ENCODE results near the gene CDC42BPB.

Gene CDC42BPB

GRCh38 chr14:103001226-103001625 is 56.1 kb downstream of the CDC42BPB start:
- DNase-seq (ENCODE audit: low read depth in 1 of 2, low spot score in 1 of 2): no peak

- no peak for DNase-seq (ENCODE audit: low read depth in 1 of 2, low spot score in 1 of 2)
Observed at GRCh38 chr14:103000291-103000921, 56.9 kb downstream of the CDC42BPB start.

GRCh38 chr14:102999227-102999895 is 58.0 kb downstream of the CDC42BPB start:
- DNase-seq (ENCODE audit: low read depth in 1 of 2, low spot score in 1 of 2): no peak

- DNase-seq (ENCODE audit: low read depth in 1 of 2, low spot score in 1 of 2): no peak
Observed at GRCh38 chr14:102998393-102998792, 59.0 kb downstream of the CDC42BPB start.

- no peak for DNase-seq (ENCODE audit: low read depth in 1 of 2, low spot score in 1 of 2)
Observed at GRCh38 chr14:102996941-102997340, 60.4 kb downstream of the CDC42BPB start.

- DNase-seq (ENCODE audit: low read depth in 1 of 2, low spot score in 1 of 2): no peak
Observed at GRCh38 chr14:102994689-102995088, 62.7 kb downstream of the CDC42BPB start.

- no peak for DNase-seq (ENCODE audit: low read depth in 1 of 2, low spot score in 1 of 2)
Observed at GRCh38 chr14:102993523-102993922, 63.8 kb downstream of the CDC42BPB start.

- no peak for DNase-seq (ENCODE audit: low read depth in 1 of 2, low spot score in 1 of 2)
Observed at GRCh38 chr14:102991376-102991775, 66.0 kb downstream of the CDC42BPB start.

- DNase-seq (ENCODE audit: low read depth in 1 of 2, low spot score in 1 of 2): no peak
Observed at GRCh38 chr14:102988054-102988453, 69.3 kb downstream of the CDC42BPB start.

- no peak for DNase-seq (ENCODE audit: low read depth in 1 of 2, low spot score in 1 of 2)
Observed at GRCh38 chr14:102986810-102987579, 70.4 kb downstream of the CDC42BPB start.

GRCh38 chr14:102985665-102986064 is 71.7 kb downstream of the CDC42BPB start:
- DNase-seq (ENCODE audit: low read depth in 1 of 2, low spot score in 1 of 2): no peak

- DNase-seq (ENCODE audit: low read depth in 1 of 2, low spot score in 1 of 2): no peak
Observed at GRCh38 chr14:102984336-102985102, 72.8 kb downstream of the CDC42BPB start.

- no peak for DNase-seq (ENCODE audit: low read depth in 1 of 2, low spot score in 1 of 2)
Observed at GRCh38 chr14:102983496-102983895, 73.9 kb downstream of the CDC42BPB start.

- no peak for DNase-seq (ENCODE audit: low read depth in 1 of 2, low spot score in 1 of 2)
Observed at GRCh38 chr14:102982852-102983470, 74.4 kb downstream of the CDC42BPB start.

- no peak for DNase-seq (ENCODE audit: low read depth in 1 of 2, low spot score in 1 of 2)
Observed at GRCh38 chr14:102980409-102980810, 76.9 kb downstream of the CDC42BPB start.

- DNase-seq (ENCODE audit: low read depth in 1 of 2, low spot score in 1 of 2): no peak
Observed at GRCh38 chr14:102979406-102979805, 77.9 kb downstream of the CDC42BPB start.

GRCh38 chr14:102977475-102977874 is 79.9 kb downstream of the CDC42BPB start:
- DNase-seq (ENCODE audit: low read depth in 1 of 2, low spot score in 1 of 2): no peak

- no peak for DNase-seq (ENCODE audit: low read depth in 1 of 2, low spot score in 1 of 2)
Observed at GRCh38 chr14:102975662-102976061, 81.7 kb downstream of the CDC42BPB start.

- no peak for DNase-seq (ENCODE audit: low read depth in 1 of 2, low spot score in 1 of 2)
Observed at GRCh38 chr14:102973706-102974285, 83.6 kb downstream of the CDC42BPB start.

- no peak for DNase-seq (ENCODE audit: low read depth in 1 of 2, low spot score in 1 of 2)
Observed at GRCh38 chr14:102971836-102972606, 85.3 kb downstream of the CDC42BPB start.
